GM21447 (cell line): ENCODE results near the gene TBC1D3H.
"Not testable (repeated sequence)": the region's sequence is repeated elsewhere in the genome, so short reads cannot be mapped to it uniquely, and the experiment has no call there.

Source experiments
- ATAC-seq: cut with Tn5 transposase; IDR thresholded peaks from one replicate; pipeline ENCODE4 v1.9.1; 2021; ENCODE audit not compliant: unreplicated experiment

The TBC1D3H gene

DNA sequence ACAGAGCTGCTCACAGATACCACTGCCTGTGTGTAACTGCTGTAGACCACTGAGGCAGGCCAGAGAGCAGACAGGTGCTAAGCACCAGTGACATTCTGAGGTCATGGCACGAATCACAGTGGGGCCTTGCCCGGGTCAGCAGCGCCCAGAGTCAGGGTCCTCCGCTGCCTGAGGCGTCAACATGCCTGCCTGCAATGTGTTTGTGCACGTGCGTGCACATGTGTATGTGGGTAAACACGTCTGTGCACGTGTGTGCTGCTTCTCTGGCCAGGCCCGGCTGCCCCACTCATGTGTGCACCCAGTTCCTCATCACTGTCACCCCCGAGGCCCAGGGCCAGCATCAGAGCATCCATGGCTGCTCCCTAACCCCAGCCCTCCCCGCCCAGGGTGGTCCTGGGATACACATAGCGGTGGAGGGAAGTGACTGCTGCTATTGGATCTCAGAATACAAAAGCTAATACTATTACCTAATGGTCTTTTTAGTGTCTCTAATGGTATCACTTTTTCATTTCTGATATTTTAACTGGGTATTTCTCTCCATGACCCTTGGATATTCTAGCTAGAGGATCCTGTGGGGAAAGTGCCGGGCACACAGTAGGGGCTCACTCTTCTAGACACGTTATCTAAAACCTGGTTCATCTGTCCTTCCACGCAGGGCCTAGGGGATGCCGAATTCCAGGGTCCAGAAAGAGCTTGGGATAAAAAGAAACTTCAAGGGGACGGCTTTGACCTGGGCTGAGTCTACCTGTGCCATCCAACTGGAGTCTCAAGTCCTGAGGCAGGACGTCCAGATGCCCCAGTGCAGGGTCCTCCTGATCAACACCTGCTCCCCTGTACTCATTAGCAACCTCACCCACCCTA is at the start of gene TBC1D3H:
Gene TBC1D3H (minus strand): TSS at position 51 of the 861 bp plus-strand sequence. CDS start 1,540 bp downstream, outside the sequence.
- not testable (repeated sequence) for ATAC-seq

DNA sequence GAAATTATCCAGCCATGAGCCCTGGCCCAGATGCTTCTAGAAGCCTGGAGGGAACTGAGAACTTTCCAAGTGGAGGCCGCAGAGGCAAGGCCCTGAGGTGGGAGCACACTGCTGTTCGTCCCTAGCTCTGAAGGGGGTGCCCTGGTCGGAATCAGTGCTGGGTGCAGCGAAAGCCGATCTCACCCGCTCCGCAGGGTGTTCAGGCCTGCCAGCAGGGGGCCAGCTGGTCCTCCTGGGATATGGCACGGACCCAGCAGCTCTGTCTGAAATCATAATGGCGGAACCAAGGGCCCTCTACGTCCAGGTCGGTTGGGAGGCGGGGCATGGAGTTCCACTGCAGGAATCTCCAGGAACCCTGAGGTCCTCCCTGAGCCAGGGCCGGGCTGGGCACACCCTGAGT is 40.7 kb upstream of the TBC1D3H start:
- not testable (repeated sequence) for ATAC-seq

DNA sequence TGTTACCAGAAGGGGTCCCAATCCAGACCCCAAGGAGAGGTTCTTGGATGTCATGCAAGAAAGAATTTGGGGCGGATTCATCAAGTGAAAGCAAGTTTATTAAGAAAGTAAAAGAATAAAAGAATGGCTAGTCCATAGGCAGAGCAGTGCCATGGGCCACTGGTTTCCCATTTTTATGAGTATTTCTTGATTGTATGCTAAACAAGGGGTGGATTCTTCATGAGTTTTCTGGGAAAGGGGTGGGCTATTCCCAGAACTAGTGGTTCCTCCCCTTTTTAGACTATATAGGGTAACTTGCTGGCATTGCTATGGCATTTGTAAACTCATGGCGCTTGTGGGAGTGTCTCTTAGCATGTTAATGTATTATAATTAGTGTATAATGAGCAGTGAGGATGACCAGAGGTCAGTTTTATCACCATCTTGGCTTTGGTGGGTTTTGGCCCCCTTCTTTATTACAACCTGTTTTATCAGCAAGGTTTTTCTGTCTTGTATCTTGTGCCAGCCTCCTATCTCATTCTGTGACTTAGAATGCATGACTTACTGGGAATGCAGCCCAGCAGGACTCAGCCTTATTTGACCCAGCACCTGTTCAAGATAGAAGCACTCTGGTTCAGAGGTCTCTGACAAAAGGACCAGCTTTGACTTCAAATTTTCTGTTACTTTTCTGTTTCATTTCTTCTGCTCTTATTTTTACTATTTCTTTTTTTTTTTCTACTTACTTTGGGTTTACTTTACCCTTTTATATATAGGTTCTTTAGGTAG is 27.1 kb upstream of the TBC1D3H start:
- ATAC-seq: not testable (repeated sequence)

DNA sequence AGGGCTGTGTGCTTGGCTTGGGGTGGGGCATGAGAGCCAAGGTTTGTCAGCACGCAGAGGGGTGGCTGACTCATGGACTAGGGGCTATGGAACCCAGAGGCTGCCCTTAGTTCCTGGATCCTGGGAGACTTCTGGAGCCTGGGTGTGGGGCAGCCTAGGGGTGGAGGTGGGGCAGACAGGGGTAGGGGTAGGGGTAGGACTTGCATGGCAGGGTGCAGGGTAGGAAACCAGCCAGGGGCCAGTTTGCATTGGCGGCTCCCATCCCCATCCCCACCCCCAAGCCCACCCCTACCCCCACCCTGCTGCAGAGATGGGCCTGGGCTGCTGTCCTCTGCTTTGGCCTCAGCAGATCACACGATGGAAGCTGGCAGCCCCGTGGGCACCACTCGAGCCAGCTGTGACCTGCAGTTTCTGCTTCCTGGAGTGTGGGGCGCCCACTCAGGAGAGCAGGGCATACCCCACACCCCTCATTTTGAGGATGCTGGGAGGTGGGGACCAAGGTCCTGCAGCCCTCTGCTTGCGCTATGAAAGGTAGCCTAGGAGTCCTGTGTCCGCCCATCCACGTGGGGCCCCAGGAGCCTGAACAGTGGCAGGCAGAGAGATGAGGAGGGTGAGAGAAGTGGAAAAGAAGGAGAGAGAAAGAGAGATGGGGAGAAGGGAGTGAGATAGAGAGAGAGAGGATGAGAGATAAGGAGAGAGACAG is 2.9 kb upstream of the TBC1D3H start:
- not testable (repeated sequence) for ATAC-seq

DNA sequence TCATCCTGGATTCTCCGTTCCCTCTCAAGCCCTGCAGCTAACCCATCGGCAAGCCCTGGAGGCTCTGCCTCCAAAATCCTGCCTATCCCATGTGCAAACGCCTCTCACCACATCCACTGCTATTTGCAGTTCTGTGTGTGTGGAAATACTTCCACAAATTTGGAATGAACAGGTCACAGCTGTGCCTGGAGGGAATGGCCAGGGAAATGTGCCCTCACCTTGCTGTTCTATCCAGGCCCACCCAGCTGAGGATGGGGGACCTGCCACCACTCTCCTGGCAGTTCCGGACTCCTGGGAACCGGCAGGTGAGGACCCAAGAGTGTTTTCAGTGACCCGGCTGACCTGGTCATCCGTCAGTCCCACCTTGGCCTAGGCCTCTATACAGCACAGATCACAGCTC is 12.3 kb downstream of the TBC1D3H start:
- not testable (repeated sequence) for ATAC-seq

DNA sequence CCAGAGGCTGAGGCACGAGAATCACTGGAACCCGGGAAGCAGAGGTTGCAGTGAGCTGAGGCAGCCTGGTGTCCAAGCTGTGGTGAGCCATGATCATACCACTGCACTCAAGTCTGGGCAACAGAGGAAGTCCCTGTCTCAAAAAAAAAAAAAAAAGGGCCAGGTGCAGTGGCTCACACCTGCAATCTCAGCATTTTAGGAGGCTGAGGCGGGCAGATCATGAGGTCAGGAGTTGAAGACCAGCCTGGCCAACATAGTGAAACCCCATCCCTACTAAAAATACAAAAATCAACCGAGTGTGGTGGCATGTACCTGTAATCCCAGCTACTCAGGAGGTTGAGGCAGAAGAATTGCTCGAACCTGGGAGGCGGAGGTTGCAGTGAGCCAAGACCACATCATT is 25.7 kb downstream of the TBC1D3H start:
- ATAC-seq: not testable (repeated sequence)
